Colonic mucosa (tissue), 4 donors: Measurements from ENCODE around the gene FBL. TPM values are rescaled to one million over a fixed set of nuclear protein-coding genes. Genes with fewer than 3 reads are reported as not detected.
"Not testable (repeated sequence)": the region's sequence is repeated elsewhere in the genome, so short reads cannot be mapped to it uniquely, and the experiment has no call there.

Experiments used
- DNase-seq: peaks from one replicate; pipeline ENCODE4 v3.0.0-alpha.2; 2020
- H3K27ac ChIP-seq: fragments of 200-600 bp; one replicate; pipeline ENCODE4 v1.8.0; 2021
- H3K27me3 ChIP-seq: fragments of 200-600 bp; one replicate; pipeline ENCODE4 v1.8.0; 2021
- H3K36me3 ChIP-seq: fragments of 200-600 bp; one replicate; pipeline ENCODE4 v1.8.0; 2021
- H3K4me1 ChIP-seq: fragments of 200-600 bp; one replicate; pipeline ENCODE4 v1.8.0; 2021; ENCODE audit warnings: mild to moderate bottlenecking
- H3K4me3 ChIP-seq: fragments of 200-600 bp; one replicate; pipeline ENCODE4 v1.8.0; 2021
- H3K9ac ChIP-seq, 2 donors: one replicate each; pipeline ENCODE4 v1.7.0; 2013; ENCODE audit warnings: control low read depth in 2 of 2, low read depth in 2 of 2, low read length in 2 of 2
- H3K9me3 ChIP-seq: fragments of 200-600 bp; one replicate; pipeline ENCODE4 v1.8.0; 2021
- CTCF ChIP-seq: fragments of 200-600 bp; IDR thresholded peaks from one replicate; pipeline ENCODE4 v1.8.0; 2022; ENCODE audit warnings: antibody characterized with exemption, mild to moderate bottlenecking
- intact Hi-C: fragments of 100-400 bp; cut with DNase I; formaldehyde crosslinking; loops from one replicate; pipeline ENCODE4 v1.14.1; 2022
- total RNA-seq, 2 donors: library from RNA; stranded (reverse); fragmentation: NEBNext Ultra II Directional in 1 of 2; extraction: Animal tissue kit (Norgen Biotek cat#: 25700) in 1 of 2; gene quantifications; one replicate each; pipeline ENCODE4 v1.2.1, GENCODE V29; 2021
- donor health status: healthy.
- donor health status: DM: no; HTN: no; CAD: no.
- donor health status: DM: no; HTN: no; CAD: no.

The FBL gene
- total RNA-seq, 2 donors from 2014 or later: 155 to 297 TPM

GRCh38 chr19:39816287-39817048 lies 29.7 kb downstream of the FBL start:
- Histone ChIP-seq H3K9ac (no peak overlapping the region), H3K36me3 (no peaks in the 10 kb centered on the region), H3K4me1 (no peaks in the 10 kb centered on the region), H3K27ac (no peak overlapping the region), H3K4me3 (no peak overlapping the region), H3K9me3 (no peaks in the 10 kb centered on the region), H3K27me3 (no peaks in the 10 kb centered on the region)
- DNase-seq: no peak
- no peak for TF ChIP-seq CTCF
- intact Hi-C loops: no loop called here

GRCh38 chr19:39814595-39814994 lies 31.6 kb downstream of the FBL start:
- no peak overlapping the region for H3K9ac ChIP-seq
- intact Hi-C loops: no loop called here

GRCh38 chr19:39814111-39814510 lies 32.1 kb downstream of the FBL start:
- DNase-seq, intact Hi-C loops, H3K4me1 ChIP-seq, H3K9me3 ChIP-seq, H3K36me3 ChIP-seq, H3K27ac ChIP-seq, H3K4me3 ChIP-seq, H3K27me3 ChIP-seq, H3K9ac ChIP-seq: not testable (repeated sequence)

More at GRCh38 chr19:39814595-39814994, 31.6 kb downstream of the FBL start:
- Histone ChIP-seq H3K4me1 (no peaks in the 10 kb centered on the region), H3K27me3 (no peaks in the 10 kb centered on the region), H3K36me3 (no peaks in the 10 kb centered on the region), H3K9me3 (no peaks in the 10 kb centered on the region), H3K27ac (no peak overlapping the region), H3K4me3 (no peak overlapping the region)
- no peak for DNase-seq
- TF ChIP-seq CTCF: no peak

- H3K4me3 ChIP-seq: no peak overlapping the region
- intact Hi-C loops: no loop called here
- no peak for DNase-seq
- no peak overlapping the region for H3K27ac ChIP-seq
- no peaks in the 10 kb centered on the region for H3K9me3 ChIP-seq
- H3K9ac ChIP-seq: no peak overlapping the region
- H3K36me3 ChIP-seq: no peaks in the 10 kb centered on the region
- H3K4me1 ChIP-seq: no peaks in the 10 kb centered on the region
- TF ChIP-seq CTCF: no peak
- no peaks in the 10 kb centered on the region for H3K27me3 ChIP-seq
Measured at GRCh38 chr19:39813264-39813993, 32.8 kb downstream of the FBL start.

GRCh38 chr19:39811064-39811463 lies 35.1 kb downstream of the FBL start:
- no peak for TF ChIP-seq CTCF

GRCh38 chr19:39810424-39810823 lies 35.8 kb downstream of the FBL start:
- H3K9ac ChIP-seq: no peak overlapping the region
- no peak for TF ChIP-seq CTCF
- H3K4me1 ChIP-seq: no peaks in the 10 kb centered on the region
- intact Hi-C loops: no loop called here
- no peaks in the 10 kb centered on the region for H3K36me3 ChIP-seq
- H3K27ac ChIP-seq: no peak overlapping the region
- H3K4me3 ChIP-seq: no peak overlapping the region
- DNase-seq: no peak
- H3K27me3 ChIP-seq: no peaks in the 10 kb centered on the region
- no peaks in the 10 kb centered on the region for H3K9me3 ChIP-seq

More at GRCh38 chr19:39811064-39811463, 35.1 kb downstream of the FBL start:
- Histone ChIP-seq H3K27ac (no peak overlapping the region), H3K4me3 (no peak overlapping the region), H3K27me3 (no peaks in the 10 kb centered on the region), H3K9ac (no peak overlapping the region), H3K9me3 (no peaks in the 10 kb centered on the region), H3K4me1 (no peaks in the 10 kb centered on the region), H3K36me3 (no peaks in the 10 kb centered on the region)
- no peak for DNase-seq
- intact Hi-C loops: no loop called here
